ENCODE results near the gene ZNF606.
A peak's percentile ranks its signal among the peaks of the same experiment; 100 is the strongest.

ZNF606 gene

GRCh38 chr19:57934820-57935665 lies 67.6 kb downstream of the ZNF606 start, which contains the start of gene ZNF418:
Gene ZNF418, minus strand, starts transcription at chr19:57935402. Its CDS starts 1,580 bp downstream, at chr19:57933822.
- peak; percentile 64 to 67 for DNase-seq (ENCODE audit: low read depth in 2 of 2)

- no peak for DNase-seq (ENCODE audit: low read depth in 2 of 2)
These were observed 75.0 kb downstream of the ZNF606 start for GRCh38 chr19:57927587-57927986.

Data from fibroblast of skin of left biceps (primary cell).